ENCODE results near the gene HCAR1. TPM values are rescaled to one million over a fixed set of nuclear protein-coding genes. Genes with fewer than 3 reads are reported as not detected.
"Not testable (repeated sequence)": the region's sequence is repeated elsewhere in the genome, so short reads cannot be mapped to it uniquely, and the experiment has no call there.

HCAR1 gene
- total and polyA plus RNA-seq, 5 donors, result 0.08 to 0.20 (median 0.12) TPM; not detected in 1

DNA sequence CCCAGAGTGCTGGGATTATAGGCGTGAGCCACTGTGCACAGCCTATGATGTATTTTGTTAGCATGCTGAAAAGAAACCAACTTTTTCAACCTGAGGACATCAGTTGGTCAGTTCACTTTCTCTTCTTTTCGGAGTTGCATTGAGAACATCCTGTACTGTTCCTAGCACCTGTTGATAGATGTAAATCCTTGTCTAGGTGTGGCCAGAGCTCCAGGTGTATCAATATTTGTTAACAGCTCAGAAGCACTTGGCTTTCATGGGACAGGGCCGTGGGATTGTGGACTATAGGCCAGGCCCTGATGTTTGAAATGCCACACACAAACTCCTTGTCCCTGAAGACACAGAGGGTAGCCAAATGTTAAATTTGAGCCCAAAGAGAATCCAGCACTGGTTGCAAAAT, 42.4 kb downstream of the HCAR1 start:
- Histone ChIP-seq H3K4me3 (ENCODE audit: low read length) (no peak overlapping the region), H3K4me1 (ENCODE audit: control insufficient read depth, insufficient read depth, low read length) (no peaks in the 10 kb centered on the region), H3K27me3 (ENCODE audit: control insufficient read depth, insufficient read depth) (no peaks in the 10 kb centered on the region), H3K27ac (ENCODE audit: low read length) (no peak overlapping the region), H3K9me3 (ENCODE audit: control insufficient read depth, low read length) (no peaks in the 10 kb centered on the region)
- WGBS, result 88% methylated on average over 3 of the region's 3 CpGs
- DNase-seq, result no peak
- no peak for ATAC-seq
- intact Hi-C loops (cut with DNase I), result no loop called here

GRCh38 chr12:122687086-122687485, 43.6 kb downstream of the HCAR1 start:
- no peaks in the 10 kb centered on the region for H3K4me1 ChIP-seq (ENCODE audit: control insufficient read depth, insufficient read depth, low read length)
- no peaks in the 10 kb centered on the region for H3K27me3 ChIP-seq (ENCODE audit: control insufficient read depth, insufficient read depth)
- 44% methylated on average over 5 of the region's 5 CpGs for WGBS
- ATAC-seq (no peak), DNase-seq (no peak)
- intact Hi-C loops (cut with DNase I), result no loop called here
- no peak overlapping the region for H3K27ac ChIP-seq (ENCODE audit: low read length)
- no peaks in the 10 kb centered on the region for H3K9me3 ChIP-seq (ENCODE audit: control insufficient read depth, low read length)
- H3K4me3 ChIP-seq (ENCODE audit: low read length), result no peak overlapping the region

DNA sequence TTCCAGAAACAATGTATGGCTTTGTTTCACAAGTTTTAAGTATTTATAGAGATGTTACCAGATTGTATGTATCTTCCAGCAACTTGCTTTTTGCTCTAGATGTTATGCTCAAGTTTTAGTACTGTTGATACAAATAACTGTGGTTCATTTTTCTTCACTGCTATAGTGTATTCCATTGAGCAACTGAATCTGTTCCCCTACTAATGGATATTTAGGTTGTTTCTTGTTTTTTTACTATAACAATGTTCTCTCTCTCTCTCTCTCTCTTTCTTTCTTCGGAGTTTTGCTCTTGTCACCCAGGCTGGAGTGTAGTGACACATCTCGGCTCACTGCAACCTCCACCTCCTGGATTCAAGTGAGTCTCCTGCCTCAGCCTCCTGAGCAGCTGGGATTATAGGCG, 44.1 kb downstream of the HCAR1 start:
- no peaks in the 10 kb centered on the region for H3K9me3 ChIP-seq (ENCODE audit: control insufficient read depth, low read length)
- H3K4me3 ChIP-seq (ENCODE audit: low read length), result no peak overlapping the region
- no peak overlapping the region for H3K27ac ChIP-seq (ENCODE audit: low read length)
- DNase-seq (no peak), ATAC-seq (no peak)
- no peaks in the 10 kb centered on the region for H3K27me3 ChIP-seq (ENCODE audit: control insufficient read depth, insufficient read depth)
- intact Hi-C loops (cut with DNase I), result no loop called here
- no peaks in the 10 kb centered on the region for H3K4me1 ChIP-seq (ENCODE audit: control insufficient read depth, insufficient read depth, low read length)
- WGBS, result 88% methylated on average over 3 of the region's 3 CpGs

DNA sequence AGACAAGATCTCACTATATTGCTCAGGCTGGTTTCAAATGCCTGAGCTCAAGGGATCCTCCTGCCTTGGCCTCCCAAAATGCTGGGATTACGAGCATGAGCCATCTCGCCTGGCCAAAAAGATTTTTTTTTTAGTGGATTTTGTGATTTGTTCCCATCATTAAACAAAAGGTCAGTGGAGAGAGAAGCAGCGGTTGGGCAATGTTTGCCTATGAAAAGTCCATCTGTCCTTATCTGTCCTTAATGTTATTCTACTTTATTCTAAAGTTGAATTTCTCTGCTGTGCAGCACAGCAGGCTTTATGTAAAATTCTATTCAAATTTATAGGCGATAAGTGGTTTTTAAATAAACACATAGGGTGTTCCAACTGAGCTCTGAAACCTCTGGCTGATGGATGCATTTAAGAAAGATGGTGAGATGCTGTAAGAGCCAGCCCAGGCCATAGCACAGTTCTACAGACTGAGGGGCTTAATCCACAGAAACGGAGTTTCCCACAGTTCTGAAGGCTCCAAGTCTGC, 46.3 kb downstream of the HCAR1 start:
- H3K27ac ChIP-seq (ENCODE audit: low read length), result no peak overlapping the region
- H3K4me3 ChIP-seq (ENCODE audit: low read length), result no peak overlapping the region
- 76% methylated on average over 5 of the region's 5 CpGs for WGBS
- ATAC-seq (no peak), DNase-seq (no peak)
- intact Hi-C loops (cut with DNase I), result no loop called here
- no peaks in the 10 kb centered on the region for H3K4me1 ChIP-seq (ENCODE audit: control insufficient read depth, insufficient read depth, low read length)
- no peaks in the 10 kb centered on the region for H3K27me3 ChIP-seq (ENCODE audit: control insufficient read depth, insufficient read depth)
- H3K9me3 ChIP-seq (ENCODE audit: control insufficient read depth, low read length), result no peaks in the 10 kb centered on the region

DNA sequence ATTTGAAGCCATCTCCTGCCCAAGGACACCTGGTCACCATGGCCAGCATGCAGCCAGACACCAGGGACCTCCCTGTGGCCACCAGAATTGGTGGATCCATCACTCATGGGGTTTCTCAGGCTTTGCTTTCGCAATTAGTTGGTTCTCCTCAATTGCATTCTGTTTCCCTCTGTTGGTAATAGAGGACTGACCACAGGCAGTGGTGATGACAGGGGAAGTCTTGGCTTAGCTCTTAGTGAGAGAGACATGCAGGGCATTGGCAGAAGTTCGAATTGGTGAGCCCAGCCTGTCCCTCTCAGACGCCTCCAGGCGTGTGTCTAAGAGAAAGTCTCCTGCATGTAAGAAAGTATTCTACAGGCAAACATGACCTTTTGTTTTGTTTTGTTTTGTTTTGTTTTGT, 48.8 kb downstream of the HCAR1 start:
- Histone ChIP-seq H3K9me3 (ENCODE audit: control insufficient read depth, low read length) (no peaks in the 10 kb centered on the region), H3K27ac (ENCODE audit: low read length) (no peak overlapping the region), H3K4me1 (ENCODE audit: control insufficient read depth, insufficient read depth, low read length) (no peaks in the 10 kb centered on the region), H3K4me3 (ENCODE audit: low read length) (no peak overlapping the region), H3K27me3 (ENCODE audit: control insufficient read depth, insufficient read depth) (no peaks in the 10 kb centered on the region)
- intact Hi-C loops (cut with DNase I), result no loop called here
- DNase-seq (no peak), ATAC-seq (peak; percentile 54 to 64)
- WGBS, result 58% methylated on average over 4 of the region's 4 CpGs

DNA sequence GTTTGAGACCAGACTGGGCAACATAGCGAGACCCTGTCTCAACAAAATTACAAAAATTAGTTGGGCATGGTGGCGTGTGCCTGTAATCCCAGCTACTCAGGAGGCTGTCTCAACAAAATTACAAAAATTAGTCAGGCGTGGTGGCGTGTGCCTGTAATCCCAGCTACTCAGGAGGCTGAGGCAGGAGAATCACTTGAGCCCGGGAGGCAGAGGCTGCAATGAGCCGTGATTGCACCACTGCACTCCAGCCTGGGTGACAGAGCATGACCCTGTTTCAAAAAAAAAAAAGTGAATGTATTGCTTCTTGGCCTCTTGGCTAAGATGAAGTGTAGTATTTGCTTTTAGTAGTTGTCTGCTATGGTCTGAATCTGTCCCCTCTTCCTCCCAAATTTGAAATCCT, 49.7 kb downstream of the HCAR1 start:
- H3K4me3 ChIP-seq (ENCODE audit: low read length); intact Hi-C loops (cut with DNase I); ATAC-seq; H3K27me3 ChIP-seq (ENCODE audit: control insufficient read depth, insufficient read depth); H3K4me1 ChIP-seq (ENCODE audit: control insufficient read depth, insufficient read depth, low read length); H3K27ac ChIP-seq (ENCODE audit: low read length); H3K9me3 ChIP-seq (ENCODE audit: control insufficient read depth, low read length); DNase-seq: not testable (repeated sequence)
- WGBS, result 87% methylated on average over 6 of the region's 6 CpGs

DNA sequence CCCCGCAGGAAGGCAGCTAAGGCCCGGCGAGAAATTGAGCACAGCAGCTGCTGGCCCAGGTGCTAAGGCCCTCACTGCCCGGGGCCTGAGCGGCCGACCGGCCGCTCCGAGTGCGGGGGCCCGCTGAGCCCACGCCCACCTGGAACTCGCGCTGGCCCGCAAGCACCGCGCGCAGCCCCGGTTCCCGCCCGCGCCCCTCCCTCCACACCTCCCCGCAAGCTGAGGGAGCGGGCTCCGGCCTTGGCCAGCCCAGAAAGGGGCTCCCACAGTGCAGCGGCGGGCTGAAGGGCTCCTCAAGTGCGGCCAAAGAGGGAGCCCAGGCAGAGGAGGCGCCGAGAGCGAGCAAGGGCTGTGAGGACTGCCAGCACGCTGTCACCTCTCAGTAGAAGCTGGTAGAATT, 53.9 kb downstream of the HCAR1 start:
- H3K4me3 ChIP-seq (ENCODE audit: low read length); H3K27ac ChIP-seq (ENCODE audit: low read length); H3K9me3 ChIP-seq (ENCODE audit: control insufficient read depth, low read length); DNase-seq; intact Hi-C loops (cut with DNase I); ATAC-seq; H3K4me1 ChIP-seq (ENCODE audit: control insufficient read depth, insufficient read depth, low read length); H3K27me3 ChIP-seq (ENCODE audit: control insufficient read depth, insufficient read depth): not testable (repeated sequence)
- 95% methylated on average over 32 of the region's 32 CpGs for WGBS

Other genes starting within 250 kb of the HCAR1 start
- 10 to 100 TPM; 10.7 to 11.7 (median 10.8) TPM for gene ZCCHC8, start 229.9 kb downstream of the HCAR1 start, total RNA-seq
- 11.6 TPM for gene ZCCHC8, start 229.9 kb downstream of the HCAR1 start, polyA plus RNA-seq
- 10 to 100 TPM; 40.2 to 49.6 (median 44.1) TPM for gene RSRC2, start 203.9 kb downstream of the HCAR1 start, total RNA-seq
- gene RSRC2, start 203.9 kb downstream of the HCAR1 start, polyA plus RNA-seq, result 47.5 TPM
- 1 to 10 TPM; 2.7 to 4.7 (median 4.2) TPM for gene KNTC1, start 203.6 kb downstream of the HCAR1 start, total RNA-seq
- 2.7 TPM for gene KNTC1, start 203.6 kb downstream of the HCAR1 start, polyA plus RNA-seq
- gene HCAR2, start 27.5 kb downstream of the HCAR1 start, total RNA-seq, result under 1 TPM in 1 of 4 donors, not detected in 3; 0.58 TPM
- 0.16 TPM for gene HCAR2, start 27.5 kb downstream of the HCAR1 start, polyA plus RNA-seq
- gene HCAR3, start 14.0 kb downstream of the HCAR1 start, total RNA-seq, result not detected
- 0.05 TPM for gene HCAR3, start 14.0 kb downstream of the HCAR1 start, polyA plus RNA-seq
- 10 to 100 TPM; 25.1 to 26.5 (median 26.0) TPM for gene DENR, start 22.0 kb upstream of the HCAR1 start, total RNA-seq
- gene DENR, start 22.0 kb upstream of the HCAR1 start, polyA plus RNA-seq, result 16.5 TPM
- 1 to 10 TPM in 2 of 4 donors, under 1 TPM in 2; 0.88 to 1.4 (median 1.1) TPM for gene CCDC62, start 43.7 kb upstream of the HCAR1 start, total RNA-seq
- gene CCDC62, start 43.7 kb upstream of the HCAR1 start, polyA plus RNA-seq, result 0.07 TPM
- 10 to 100 TPM; 25.0 to 48.7 (median 34.2) TPM for gene HIP1R, start 104.6 kb upstream of the HCAR1 start, total RNA-seq
- gene HIP1R, start 104.6 kb upstream of the HCAR1 start, polyA plus RNA-seq, result 34.9 TPM
- gene VPS37B, start 165.3 kb upstream of the HCAR1 start, total RNA-seq, result 10 to 100 TPM; 17.9 to 22.2 (median 18.9) TPM
- 21.1 TPM for gene VPS37B, start 165.3 kb upstream of the HCAR1 start, polyA plus RNA-seq
- 1 to 10 TPM; 6.0 to 7.0 (median 6.7) TPM for gene ABCB9, start 235.6 kb upstream of the HCAR1 start, total RNA-seq
- gene ABCB9, start 235.6 kb upstream of the HCAR1 start, polyA plus RNA-seq, result 5.2 TPM
- gene OGFOD2, start 244.4 kb upstream of the HCAR1 start, total RNA-seq, result 10 to 100 TPM in 3 of 4 donors, 1 to 10 TPM in 1; 9.6 to 17.8 (median 14.7) TPM
- 14.6 TPM for gene OGFOD2, start 244.4 kb upstream of the HCAR1 start, polyA plus RNA-seq
- gene ARL6IP4, start 249.8 kb upstream of the HCAR1 start, total RNA-seq, result 100 to 1,000 TPM; 158 to 185 (median 168) TPM
- gene ARL6IP4, start 249.8 kb upstream of the HCAR1 start, polyA plus RNA-seq, result 299 TPM

Measured in right cardiac atrium (tissue), 5 donors.